ENCODE data around the gene PCDH9.

GRCh38 chr13:66537417-66537816 lies 692.7 kb downstream of the PCDH9 start:
- TF ChIP-seq POLR2A (IDR thresholded peaks at IDR 0.05; ENCODE audit: extremely low read depth, insufficient read length) (no peak), CTCF (IDR thresholded peaks at IDR 0.05; ENCODE audit: low read depth, low read length) (no peak)
